NCI-H187 treated with DMSO at 0.1 percent for 48 hours (cell line): ENCODE results near the gene LHX2.

ENCODE experiments used
- DNase-seq: peaks from one replicate; lab custom pipeline; 2025; lab: John Stamatoyannopoulos, UW

Gene LHX2

GRCh38 chr9:124013309-124014210 is 2.0 kb downstream of the LHX2 start:
- no peak for DNase-seq

- no peak for DNase-seq
Observed at GRCh38 chr9:124014211-124014955, 2.8 kb downstream of the LHX2 start.

- DNase-seq = no peak
Observed at GRCh38 chr9:124014956-124015660, 3.5 kb downstream of the LHX2 start.

- DNase-seq = no peak
Observed at GRCh38 chr9:124015661-124016131, 4.1 kb downstream of the LHX2 start.

- DNase-seq = no peak
Observed at GRCh38 chr9:124016175-124017050, 4.8 kb downstream of the LHX2 start.

- no peak for DNase-seq
Observed at GRCh38 chr9:124017051-124017928, 5.7 kb downstream of the LHX2 start.

GRCh38 chr9:124017929-124018729 is 6.6 kb downstream of the LHX2 start:
- DNase-seq = no peak

- DNase-seq = no peak
Observed at GRCh38 chr9:124018730-124019697, 7.4 kb downstream of the LHX2 start.

- no peak for DNase-seq
Observed at GRCh38 chr9:124019771-124020519, 8.4 kb downstream of the LHX2 start.

GRCh38 chr9:124020520-124021384 is 9.2 kb downstream of the LHX2 start:
- DNase-seq = no peak

- DNase-seq = no peak
Observed at GRCh38 chr9:124021385-124021769, 9.8 kb downstream of the LHX2 start.

- DNase-seq = no peak
Observed at GRCh38 chr9:124022201-124023121, 10.9 kb downstream of the LHX2 start.

GRCh38 chr9:124024107-124024506 is 12.5 kb downstream of the LHX2 start:
- no peak for DNase-seq

- DNase-seq = no peak
Observed at GRCh38 chr9:124029617-124030016, 18.0 kb downstream of the LHX2 start.

GRCh38 chr9:124030969-124031451 is 19.4 kb downstream of the LHX2 start:
- no peak for DNase-seq
